ENCODE measurements around the gene FRMD4A. TPM values are rescaled to one million over a fixed set of nuclear protein-coding genes. Genes with fewer than 3 reads are reported as not detected.

Gene FRMD4A
- total RNA-seq, 4 donors from 2014 or later, result 13.7 to 27.2 (median 19.6) TPM

- TF ChIP-seq POLR2A (IDR thresholded peaks at IDR 0.05) (no peak), POLR2AphosphoS5 (IDR thresholded peaks at IDR 0.05) (peak; percentile 47)
- Histone ChIP-seq H3K4me1 (peaks cover 2 to 62% (median 5%) of the 10 kb centered on the region in 3 donors), H3K4me3 (peak overlapping the region in 1 of 2 donors; percentile 18), H3K36me3 (no peaks in the 10 kb centered on the region), H3K27me3 (no peaks in the 10 kb centered on the region), H3K27ac (peak overlapping the region; percentile 60 to 79 (median 72)), H3K9me3 (no peaks in the 10 kb centered on the region)
- 55 to 56% methylated on average over 4 to 7 of the region's 12 CpGs for WGBS, 2 donors (ENCODE audit: low coverage in 1 of 2)
- ATAC-seq, result peak; percentile 71
These were observed 340.3 kb downstream of the FRMD4A start for GRCh38 chr10:13990392-13990805.

GRCh38 chr10:13989616-13990015, 341.1 kb downstream of the FRMD4A start:
- no peak for TF ChIP-seq POLR2A (IDR thresholded peaks at IDR 0.05)
- TF ChIP-seq CTCF (IDR thresholded peaks at IDR 0.05), result no peak
- no peak for TF ChIP-seq POLR2AphosphoS5 (IDR thresholded peaks at IDR 0.05)
- no peak for TF ChIP-seq EP300 (IDR thresholded peaks at IDR 0.05)
- Histone ChIP-seq H3K4me1 (peaks cover 2 to 62% (median 5%) of the 10 kb centered on the region in 3 donors), H3K27ac (peak overlapping the region; percentile 40 to 79 (median 72)), H3K36me3 (no peaks in the 10 kb centered on the region), H3K9me3 (no peaks in the 10 kb centered on the region), H3K4me3 (no peak overlapping the region), H3K27me3 (no peaks in the 10 kb centered on the region)
- WGBS, 2 donors (ENCODE audit: low coverage in 1 of 2), result 92% methylated on average over 2 of the region's 2 CpGs; no CpG with 5 or more reads in 1 of the 2 donors
- no peak for ATAC-seq

GRCh38 chr10:13987446-13987845, 343.3 kb downstream of the FRMD4A start:
- Histone ChIP-seq H3K4me1 (peaks cover 0 to 56% (median 5%) of the 10 kb centered on the region in 3 donors), H3K9me3 (no peaks in the 10 kb centered on the region), H3K36me3 (no peaks in the 10 kb centered on the region), H3K4me3 (no peak overlapping the region), H3K27me3 (no peaks in the 10 kb centered on the region), H3K27ac (peak overlapping the region in 2 of 4 donors; percentile 13 to 49)
- 26 to 60% methylated on average over 8 to 9 of the region's 9 CpGs for WGBS, 2 donors (ENCODE audit: low coverage in 1 of 2)
- no peak for ATAC-seq
- TF ChIP-seq EP300 (IDR thresholded peaks at IDR 0.05) (no peak), POLR2A (IDR thresholded peaks at IDR 0.05) (no peak), CTCF (IDR thresholded peaks at IDR 0.05) (no peak), POLR2AphosphoS5 (IDR thresholded peaks at IDR 0.05) (no peak)

- no peaks in the 10 kb centered on the region for H3K36me3 ChIP-seq
- H3K4me1 ChIP-seq, result peaks cover 0 to 29% (median 0%) of the 10 kb centered on the region in 3 donors
- no peak overlapping the region for H3K4me3 ChIP-seq
- WGBS, 2 donors (ENCODE audit: low coverage in 1 of 2), result 58 to 59% methylated on average over 2 to 3 of the region's 7 CpGs
- TF ChIP-seq CTCF (IDR thresholded peaks at IDR 0.05) (no peak), POLR2A (IDR thresholded peaks at IDR 0.05) (no peak), EP300 (IDR thresholded peaks at IDR 0.05) (no peak), POLR2AphosphoS5 (IDR thresholded peaks at IDR 0.05) (no peak)
- no peak overlapping the region for H3K27ac ChIP-seq
- ATAC-seq, result peak; percentile 19
- H3K27me3 ChIP-seq, result no peaks in the 10 kb centered on the region
- H3K9me3 ChIP-seq, result no peaks in the 10 kb centered on the region
These were observed 346.0 kb downstream of the FRMD4A start for GRCh38 chr10:13984647-13985155.

GRCh38 chr10:13983035-13983434, 347.7 kb downstream of the FRMD4A start:
- no peak overlapping the region for H3K4me3 ChIP-seq
- ATAC-seq, result no peak
- H3K27ac ChIP-seq, result no peak overlapping the region
- TF ChIP-seq POLR2A (IDR thresholded peaks at IDR 0.05), result no peak
- TF ChIP-seq EP300 (IDR thresholded peaks at IDR 0.05), result no peak
- TF ChIP-seq POLR2AphosphoS5 (IDR thresholded peaks at IDR 0.05), result peak; percentile 14
- TF ChIP-seq CTCF (IDR thresholded peaks at IDR 0.05), result no peak
- H3K27me3 ChIP-seq, result no peaks in the 10 kb centered on the region
- 48 to 81% methylated on average over 7 of the region's 9 CpGs for WGBS, 2 donors (ENCODE audit: low coverage in 1 of 2)
- H3K9me3 ChIP-seq, result no peaks in the 10 kb centered on the region
- H3K4me1 ChIP-seq, result peaks cover 0 to 36% (median 7%) of the 10 kb centered on the region in 3 donors
- no peaks in the 10 kb centered on the region for H3K36me3 ChIP-seq
